NT2/D1 (cell line): Measurements from ENCODE around the gene ANP32E.

Source experiments
- DNase-seq: peaks from one replicate; pipeline ENCODE4 v3.0.0-alpha.2; 2011; ENCODE audit warnings: low read depth, low spot score
- H3K27me3 ChIP-seq: 2 replicates; pipeline ENCODE4 v1.6.0; 2011; ENCODE audit warnings: mild to moderate bottlenecking; ENCODE audit not compliant: insufficient read length, insufficient read depth
- H3K36me3 ChIP-seq: 2 replicates; pipeline ENCODE4 v1.6.1; 2011; ENCODE audit warnings: mild to moderate bottlenecking, low read length, mixed read lengths; ENCODE audit not compliant: insufficient read depth, insufficient read length
- H3K4me1 ChIP-seq: 2 replicates; pipeline ENCODE4 v1.5.1; 2011; ENCODE audit not compliant: insufficient read depth, insufficient read length
- H3K4me3 ChIP-seq: 2 replicates; pipeline ENCODE4 v1.5.1; 2011; ENCODE audit warnings: low read depth; ENCODE audit not compliant: insufficient read length
- H3K9ac ChIP-seq: 2 replicates; pipeline ENCODE4 v1.6.0; 2011; ENCODE audit warnings: low read depth; ENCODE audit not compliant: insufficient read length
- H3K9me3 ChIP-seq: 2 replicates; pipeline ENCODE4 v1.5.1; 2011; ENCODE audit warnings: mild to moderate bottlenecking, low read length; ENCODE audit not compliant: insufficient read depth
- SUZ12 ChIP-seq: IDR thresholded peaks from 2 replicates; pipeline ENCODE4 v1.6.1; 2011; ENCODE audit not compliant: insufficient read length, insufficient read depth; ENCODE audit errors: extremely low read depth
- YY1 ChIP-seq: IDR thresholded peaks from 2 replicates; pipeline ENCODE4 v1.6.1; 2011; ENCODE audit not compliant: insufficient read length, insufficient read depth
- ZNF274 ChIP-seq: IDR thresholded peaks from 2 replicates; pipeline ENCODE4 v1.6.1; 2011; ENCODE audit warnings: mild to moderate bottlenecking, low read depth, low read length

ANP32E gene

DNA sequence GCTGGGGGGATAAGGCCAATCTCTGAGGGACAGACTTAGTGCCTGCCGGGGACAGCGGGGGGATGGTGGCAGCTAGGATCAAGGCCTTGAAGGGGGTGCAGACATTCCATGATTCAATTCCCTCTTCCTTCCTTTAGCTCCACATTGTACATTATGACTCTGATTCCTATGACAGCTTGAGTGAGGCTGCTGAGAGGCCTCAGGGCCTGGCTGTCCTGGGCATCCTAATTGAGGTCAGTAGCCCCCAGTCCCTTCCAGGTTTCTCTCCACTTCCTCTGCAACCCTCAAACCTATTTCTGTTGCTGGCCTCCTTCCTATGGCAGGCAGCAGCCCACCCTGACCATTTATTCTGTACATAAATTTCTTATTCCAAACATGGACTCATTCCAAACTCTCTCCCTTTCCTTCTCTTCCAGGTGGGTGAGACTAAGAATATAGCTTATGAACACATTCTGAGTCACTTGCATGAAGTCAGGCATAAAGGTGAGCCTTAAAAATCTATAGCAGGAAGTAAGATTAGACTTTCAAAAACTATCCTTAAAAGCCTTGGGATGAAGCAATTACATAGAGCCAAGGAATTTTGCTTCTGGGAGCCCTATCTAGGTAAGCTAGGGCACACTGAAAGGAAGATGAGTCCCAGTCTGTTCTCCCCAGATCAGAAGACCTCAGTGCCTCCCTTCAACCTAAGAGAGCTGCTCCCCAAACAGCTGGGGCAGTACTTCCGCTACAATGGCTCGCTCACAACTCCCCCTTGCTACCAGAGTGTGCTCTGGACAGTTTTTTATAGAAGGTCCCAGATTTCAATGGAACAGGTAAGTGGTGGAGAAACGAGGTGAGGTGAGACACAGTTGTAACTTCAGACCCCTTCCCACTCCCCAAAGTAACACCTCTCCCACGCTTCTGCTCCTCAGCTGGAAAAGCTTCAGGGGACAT lies 26.7 kb upstream of the ANP32E start:
- TF ChIP-seq SUZ12 = no peak
- TF ChIP-seq YY1 = no peak
- no peak for TF ChIP-seq ZNF274
- no peak for DNase-seq
- Histone ChIP-seq H3K9ac (no peak overlapping the region), H3K4me1 (peaks cover 5% of the 10 kb centered on the region), H3K36me3 (peaks cover 55% of the 10 kb centered on the region), H3K9me3 (no peaks in the 10 kb centered on the region), H3K4me3 (no peak overlapping the region), H3K27me3 (no peaks in the 10 kb centered on the region)

DNA sequence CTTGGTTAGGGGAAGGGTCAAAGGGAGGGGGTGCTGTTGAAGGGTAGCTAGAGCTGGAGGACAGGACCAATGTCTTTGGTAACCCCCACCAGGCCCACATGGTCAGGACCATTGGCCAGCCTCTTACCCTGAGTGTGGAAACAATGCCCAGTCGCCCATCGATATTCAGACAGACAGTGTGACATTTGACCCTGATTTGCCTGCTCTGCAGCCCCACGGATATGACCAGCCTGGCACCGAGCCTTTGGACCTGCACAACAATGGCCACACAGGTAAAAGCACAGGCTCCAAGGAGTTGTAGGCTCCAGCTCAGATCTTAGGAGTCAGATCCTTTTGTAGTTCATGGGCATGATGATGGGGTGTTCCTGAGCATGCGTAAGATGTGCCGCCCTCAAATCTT lies 25.5 kb upstream of the ANP32E start:
- Histone ChIP-seq H3K4me1 (no peaks in the 10 kb centered on the region), H3K4me3 (no peak overlapping the region), H3K9me3 (no peaks in the 10 kb centered on the region), H3K27me3 (no peaks in the 10 kb centered on the region), H3K36me3 (peaks cover 42% of the 10 kb centered on the region), H3K9ac (no peak overlapping the region)
- no peak for DNase-seq
- no peak for TF ChIP-seq YY1
- TF ChIP-seq ZNF274 = no peak
- no peak for TF ChIP-seq SUZ12

DNA sequence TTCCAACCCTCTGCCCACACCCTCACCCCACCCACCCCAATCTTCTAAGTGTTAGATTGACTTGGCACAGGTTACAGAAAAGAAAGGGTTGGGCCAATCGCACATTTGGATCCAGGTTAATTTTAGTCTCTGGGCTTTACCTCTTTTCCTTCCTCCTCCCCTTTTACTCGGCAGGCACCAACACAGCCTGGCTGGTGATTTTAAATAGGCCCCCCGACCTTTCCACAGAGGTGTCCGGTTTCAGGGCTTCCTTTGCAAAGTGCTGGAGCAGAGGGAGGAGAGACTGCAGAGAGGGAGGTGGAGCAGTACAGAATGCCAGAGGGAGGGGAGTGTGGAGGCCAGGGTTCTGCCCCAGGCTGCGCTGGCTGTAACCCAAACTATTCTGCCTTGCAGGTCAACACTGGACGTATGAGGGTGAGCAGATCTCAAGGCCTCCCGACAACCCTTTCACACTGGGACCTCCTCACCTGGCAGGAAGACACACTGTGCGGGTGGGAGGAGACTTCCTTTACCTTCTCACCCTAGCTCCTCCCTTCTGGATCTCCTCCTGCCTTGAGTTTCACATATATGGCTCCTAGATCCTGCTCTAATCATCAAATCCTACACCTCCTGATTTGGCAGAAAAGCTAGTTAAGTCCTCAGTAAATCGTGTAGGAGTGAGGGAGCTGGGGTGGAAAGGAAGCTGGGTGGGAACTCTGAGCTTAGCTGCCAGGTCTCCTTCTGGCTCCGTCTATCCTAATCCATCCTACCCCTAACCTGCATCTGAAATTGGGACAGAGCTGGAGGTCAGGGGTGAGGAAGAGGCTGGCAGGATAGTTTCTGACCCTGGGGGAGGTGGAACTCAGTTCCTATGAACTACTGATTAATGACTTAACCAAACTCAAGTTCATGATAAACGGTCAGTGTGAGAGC lies 24.1 kb upstream of the ANP32E start:
- no peak for TF ChIP-seq YY1
- no peak for TF ChIP-seq SUZ12
- no peak for TF ChIP-seq ZNF274
- Histone ChIP-seq H3K4me1 (no peaks in the 10 kb centered on the region), H3K9ac (peak overlapping the region; percentile 85)

DNA sequence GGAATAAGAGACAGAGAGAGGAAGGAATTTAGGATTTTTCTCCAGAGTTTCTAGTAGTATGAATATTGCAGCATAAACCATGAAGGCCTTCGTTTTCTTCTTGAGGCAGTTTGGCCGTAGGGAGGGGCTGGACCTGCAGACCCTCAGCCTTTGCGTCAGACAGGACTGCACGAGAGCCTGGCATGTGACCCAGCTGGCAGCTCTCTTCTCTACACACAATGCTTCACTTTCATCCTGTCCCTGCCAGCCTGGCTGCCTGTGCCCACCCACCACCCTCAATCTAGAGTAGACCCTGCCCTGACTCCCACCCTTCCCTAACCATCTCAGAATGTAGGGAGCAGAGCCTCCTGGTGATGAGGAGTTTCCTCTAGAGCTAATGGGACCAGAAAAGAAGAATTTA lies 23.3 kb upstream of the ANP32E start:
- Histone ChIP-seq H3K27me3 (no peaks in the 10 kb centered on the region), H3K9ac (peak overlapping the region; percentile 85), H3K4me1 (no peaks in the 10 kb centered on the region), H3K9me3 (no peaks in the 10 kb centered on the region), H3K4me3 (peak overlapping the region; percentile 63), H3K36me3 (peaks cover 20% of the 10 kb centered on the region)
- DNase-seq = no peak
- TF ChIP-seq ZNF274 = no peak
- TF ChIP-seq SUZ12 = no peak
- TF ChIP-seq YY1 = no peak

More for the DNA sequence above, 24.1 kb upstream of the ANP32E start:
- H3K9me3 ChIP-seq = no peaks in the 10 kb centered on the region
- peaks cover 28% of the 10 kb centered on the region for H3K36me3 ChIP-seq
- peak; percentile 90 for DNase-seq
- no peaks in the 10 kb centered on the region for H3K27me3 ChIP-seq
- peak overlapping the region; percentile 63 for H3K4me3 ChIP-seq

DNA sequence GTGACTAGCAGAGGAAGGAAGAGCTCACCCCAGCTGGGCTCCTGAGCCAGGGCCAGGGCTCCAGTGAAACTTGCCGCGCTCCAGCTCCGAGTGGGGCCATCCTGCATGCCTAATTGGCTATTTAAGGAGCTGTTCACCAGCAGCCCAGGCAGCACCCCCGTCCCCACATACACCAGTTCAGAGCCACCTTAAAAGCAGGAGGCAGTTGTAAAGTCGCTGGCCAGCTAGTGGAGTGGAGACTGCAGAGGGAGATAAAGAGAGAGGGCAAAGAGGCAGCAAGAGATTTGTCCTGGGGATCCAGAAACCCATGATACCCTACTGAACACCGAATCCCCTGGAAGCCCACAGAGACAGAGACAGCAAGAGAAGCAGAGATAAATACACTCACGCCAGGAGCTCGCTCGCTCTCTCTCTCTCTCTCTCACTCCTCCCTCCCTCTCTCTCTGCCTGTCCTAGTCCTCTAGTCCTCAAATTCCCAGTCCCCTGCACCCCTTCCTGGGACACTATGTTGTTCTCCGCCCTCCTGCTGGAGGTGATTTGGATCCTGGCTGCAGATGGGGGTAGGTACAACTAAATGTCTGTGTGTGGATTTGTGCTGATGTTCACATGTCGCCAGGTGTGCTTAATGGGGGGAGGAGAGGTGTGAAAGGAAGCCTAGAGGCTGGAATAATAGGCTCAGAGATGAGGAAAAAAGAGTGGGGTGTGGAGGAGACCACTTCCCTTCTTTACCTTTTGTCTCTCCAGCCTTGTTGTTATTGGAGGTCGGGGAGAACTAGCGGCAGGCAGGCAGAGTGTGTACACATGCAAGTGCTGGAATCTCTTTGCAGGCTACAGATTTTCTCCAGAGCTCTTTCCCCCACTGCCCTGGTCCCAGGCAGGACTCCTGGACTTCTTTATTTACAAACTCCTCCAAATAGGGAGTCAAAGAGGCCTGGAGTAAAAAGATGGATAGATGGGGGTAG lies 22.0 kb upstream of the ANP32E start, which contains the start of gene CA14:
CA14 (plus strand) TSS at position 151 of the 962 bp plus-strand sequence; CDS start at position 506, 355 bp downstream.
- Histone ChIP-seq H3K4me1 (no peaks in the 10 kb centered on the region), H3K36me3 (peaks cover 12% of the 10 kb centered on the region), H3K9me3 (no peaks in the 10 kb centered on the region), H3K4me3 (peak within 1 kb of the TSS; percentile 63), H3K27me3 (no peaks in the 10 kb centered on the region), H3K9ac (peak within 1 kb of the TSS; percentile 85)
- peak; percentile 59 for DNase-seq
- TF ChIP-seq YY1 (no peak), ZNF274 (no peak)

DNA sequence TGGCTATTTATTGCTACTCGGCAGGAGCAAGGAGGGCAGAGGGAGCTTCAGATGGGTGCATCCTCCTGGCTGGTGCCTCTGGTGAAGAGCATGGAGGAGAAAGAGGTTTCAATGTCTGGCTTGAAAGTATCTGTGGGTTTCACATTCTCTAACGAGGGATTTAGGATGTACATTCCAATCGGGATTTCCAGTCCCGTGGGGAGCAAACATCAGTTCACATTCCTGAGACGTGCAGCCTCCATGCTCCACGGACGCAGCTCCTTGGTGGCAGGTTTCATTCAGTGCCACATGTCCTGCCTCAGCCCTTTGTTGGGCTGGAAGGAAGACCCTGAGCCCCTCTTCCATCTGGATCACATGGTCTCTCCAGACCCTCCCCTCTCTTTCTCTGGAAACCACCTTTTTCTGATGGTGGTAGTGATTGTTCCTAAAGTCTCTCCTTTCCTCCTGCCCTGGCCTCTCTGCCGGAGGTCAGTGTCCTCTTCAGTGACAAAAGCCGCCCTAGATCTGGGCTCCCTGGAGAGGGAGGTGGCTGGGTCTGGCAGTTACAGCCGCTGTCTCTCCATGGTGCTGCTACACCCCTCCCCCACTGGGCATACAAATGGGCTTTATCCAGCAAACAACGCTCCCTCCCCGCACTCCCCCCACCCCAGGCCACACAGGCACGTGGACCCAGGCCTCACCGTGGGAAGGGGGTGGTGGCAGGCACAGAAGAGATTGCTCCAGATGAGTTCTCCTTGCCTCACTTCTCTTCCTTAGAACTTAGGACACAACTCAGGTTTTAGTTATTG lies 20.8 kb upstream of the ANP32E start:
- Histone ChIP-seq H3K9me3 (no peaks in the 10 kb centered on the region), H3K4me3 (peak overlapping the region; percentile 63), H3K4me1 (no peaks in the 10 kb centered on the region), H3K9ac (peak overlapping the region; percentile 85), H3K36me3 (peaks cover 7% of the 10 kb centered on the region), H3K27me3 (no peaks in the 10 kb centered on the region)
- no peak for TF ChIP-seq ZNF274
- TF ChIP-seq YY1 = no peak
- TF ChIP-seq SUZ12 = no peak
- DNase-seq = peak; percentile 61
